DND-41 (cell line): ENCODE results near the gene INHBC.
"Not testable (repeated sequence)": the region's sequence is repeated elsewhere in the genome, so short reads cannot be mapped to it uniquely, and the experiment has no call there.

Source experiments
- ATAC-seq: fragments of 200-7000 bp; cut with Tn5 transposase; 3 replicates; pipeline ENCODE4 v1.9.1; 2021; ENCODE audit warnings: low read depth; ENCODE audit not compliant: insufficient read depth
- DNase-seq: peaks from one replicate; pipeline ENCODE4 v3.0.0-alpha.2; 2020
- H2AFZ ChIP-seq: 2 replicates; pipeline ENCODE4 v1.6.0; 2012; ENCODE audit warnings: low read depth, low read length
- H3K27ac ChIP-seq: 2 replicates; pipeline ENCODE4 v1.5.1; 2012; ENCODE audit warnings: low read length, inconsistent platforms
- H3K27me3 ChIP-seq: fragments of 200-600 bp; sonication (generic); 2 replicates; pipeline ENCODE4 v1.6.0; 2012; ENCODE audit warnings: low read length, mild to moderate bottlenecking, inconsistent platforms; ENCODE audit not compliant: insufficient read depth, poor library complexity
- H3K36me3 ChIP-seq: 2 replicates; pipeline ENCODE4 v1.5.1; 2012; ENCODE audit warnings: low read length, inconsistent platforms; ENCODE audit not compliant: insufficient read depth
- H3K4me1 ChIP-seq: 2 replicates; pipeline ENCODE4 v1.5.1; 2012; ENCODE audit warnings: mild to moderate bottlenecking, low read length; ENCODE audit not compliant: insufficient read depth
- H3K4me2 ChIP-seq: 2 replicates; pipeline ENCODE4 v1.6.0; 2012; ENCODE audit warnings: mild to moderate bottlenecking, moderate library complexity, low read length, inconsistent platforms; ENCODE audit not compliant: insufficient read depth
- H3K4me3 ChIP-seq, 2 experiments: fragments of 200-600 bp in 1 of 2; shearing (Covaris generic) in 1 of 2; 2 replicates each; pipeline ENCODE4 v1.5.1; 2012 to 2016; ENCODE audit warnings: inconsistent platforms in 2 of 2, low read length in 2 of 2, mild to moderate bottlenecking in 2 of 2, low read depth in 1 of 2, moderate library complexity in 1 of 2
- H3K79me2 ChIP-seq: 2 replicates; pipeline ENCODE4 v1.6.0; 2012; ENCODE audit warnings: low read length, inconsistent platforms; ENCODE audit not compliant: insufficient read depth
- H3K9ac ChIP-seq: 2 replicates; pipeline ENCODE4 v1.6.0; 2012; ENCODE audit warnings: low read depth, mild to moderate bottlenecking, inconsistent platforms, low read length, moderate library complexity
- H3K9me3 ChIP-seq: 2 replicates; pipeline ENCODE4 v1.5.1; 2012; ENCODE audit warnings: low read length, moderate library complexity, mild to moderate bottlenecking, inconsistent platforms; ENCODE audit not compliant: insufficient read depth, severe bottlenecking
- H4K20me1 ChIP-seq: 2 replicates; pipeline ENCODE4 v1.6.0; 2012; ENCODE audit warnings: low read length; ENCODE audit not compliant: insufficient read depth
- EZH2 ChIP-seq: IDR thresholded peaks from 3 replicates; pipeline ENCODE4 v1.6.1; 2012; ENCODE audit warnings: borderline replicate concordance, low read depth, mild to moderate bottlenecking, moderate library complexity, low read length, inconsistent platforms; ENCODE audit not compliant: severe bottlenecking
- TF ChIP-seq, protein P1 (sequence below): IDR thresholded peaks from 2 replicates; pipeline ENCODE4 v1.5.1; 2012; ENCODE audit warnings: borderline replicate concordance, low read length, moderate library complexity, mild to moderate bottlenecking; ENCODE audit not compliant: poor library complexity, severe bottlenecking; ENCODE audit errors: extremely low read depth

Gene INHBC

GRCh38 chr12:57397441-57397840 lies 37.1 kb upstream of the INHBC start:
- no peak overlapping the region for H3K9ac ChIP-seq
- H3K79me2 ChIP-seq, result peaks cover 19% of the 10 kb centered on the region; the same call in 1 of the 2 replicates
- H3K36me3 ChIP-seq, result peaks cover 7% of the 10 kb centered on the region; the same call in 1 of the 2 replicates
- H3K27ac ChIP-seq, result no peak overlapping the region
- H4K20me1 ChIP-seq, result no peaks in the 10 kb centered on the region
- no peak for ATAC-seq
- H3K4me2 ChIP-seq, result no peak overlapping the region
- H3K4me3 ChIP-seq, result no peak overlapping the region
- no peak for DNase-seq
- TF ChIP-seq, protein P1, sequence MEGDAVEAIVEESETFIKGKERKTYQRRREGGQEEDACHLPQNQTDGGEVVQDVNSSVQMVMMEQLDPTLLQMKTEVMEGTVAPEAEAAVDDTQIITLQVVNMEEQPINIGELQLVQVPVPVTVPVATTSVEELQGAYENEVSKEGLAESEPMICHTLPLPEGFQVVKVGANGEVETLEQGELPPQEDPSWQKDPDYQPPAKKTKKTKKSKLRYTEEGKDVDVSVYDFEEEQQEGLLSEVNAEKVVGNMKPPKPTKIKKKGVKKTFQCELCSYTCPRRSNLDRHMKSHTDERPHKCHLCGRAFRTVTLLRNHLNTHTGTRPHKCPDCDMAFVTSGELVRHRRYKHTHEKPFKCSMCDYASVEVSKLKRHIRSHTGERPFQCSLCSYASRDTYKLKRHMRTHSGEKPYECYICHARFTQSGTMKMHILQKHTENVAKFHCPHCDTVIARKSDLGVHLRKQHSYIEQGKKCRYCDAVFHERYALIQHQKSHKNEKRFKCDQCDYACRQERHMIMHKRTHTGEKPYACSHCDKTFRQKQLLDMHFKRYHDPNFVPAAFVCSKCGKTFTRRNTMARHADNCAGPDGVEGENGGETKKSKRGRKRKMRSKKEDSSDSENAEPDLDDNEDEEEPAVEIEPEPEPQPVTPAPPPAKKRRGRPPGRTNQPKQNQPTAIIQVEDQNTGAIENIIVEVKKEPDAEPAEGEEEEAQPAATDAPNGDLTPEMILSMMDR, result no peak
- no peak for TF ChIP-seq EZH2
- no peaks in the 10 kb centered on the region for H3K4me1 ChIP-seq
- H3K27me3 ChIP-seq, result no peaks in the 10 kb centered on the region
- no peaks in the 10 kb centered on the region for H3K9me3 ChIP-seq
- H2AFZ ChIP-seq, result no peak overlapping the region

GRCh38 chr12:57399718-57400463 lies 34.7 kb upstream of the INHBC start:
- H3K27me3 ChIP-seq, H2AFZ ChIP-seq, H4K20me1 ChIP-seq, H3K9ac ChIP-seq, H3K4me3 ChIP-seq, H3K36me3 ChIP-seq, H3K27ac ChIP-seq, H3K4me2 ChIP-seq, H3K9me3 ChIP-seq, H3K4me1 ChIP-seq, ATAC-seq, DNase-seq: not testable (repeated sequence)
- H3K79me2 ChIP-seq, result peaks cover 34% of the 10 kb centered on the region

DNA sequence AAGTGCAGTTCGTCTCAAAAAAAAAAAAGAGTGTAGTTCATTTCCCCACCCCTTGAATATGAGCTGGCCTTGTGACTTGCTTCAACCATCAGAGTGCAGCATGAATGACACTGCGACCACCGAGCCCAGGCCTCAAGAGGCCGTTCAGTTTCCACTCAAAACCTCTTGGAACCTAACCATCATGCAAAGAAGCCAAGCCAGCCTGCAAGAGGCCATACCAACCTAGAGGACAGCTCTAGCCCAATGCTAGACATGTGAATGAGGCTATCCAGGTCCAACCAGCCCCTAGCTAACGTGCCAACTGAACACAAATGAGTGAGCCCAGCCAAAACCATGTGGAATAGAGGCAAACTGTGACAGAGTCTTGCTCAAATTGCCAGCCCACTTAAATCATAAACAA lies 33.4 kb upstream of the INHBC start:
- Histone ChIP-seq H3K4me3 (no peak overlapping the region), H3K27ac (no peak overlapping the region), H3K9ac (no peak overlapping the region), H3K4me2 (no peak overlapping the region), H3K79me2 (peaks cover 40% of the 10 kb centered on the region), H3K27me3 (no peaks in the 10 kb centered on the region), H3K36me3 (no peaks in the 10 kb centered on the region), H4K20me1 (no peaks in the 10 kb centered on the region), H2AFZ (no peak overlapping the region), H3K4me1 (no peaks in the 10 kb centered on the region), H3K9me3 (no peaks in the 10 kb centered on the region)
- no peak for ATAC-seq
- TF ChIP-seq, protein P1, result no peak
- TF ChIP-seq EZH2, result no peak
- DNase-seq, result no peak

DNA sequence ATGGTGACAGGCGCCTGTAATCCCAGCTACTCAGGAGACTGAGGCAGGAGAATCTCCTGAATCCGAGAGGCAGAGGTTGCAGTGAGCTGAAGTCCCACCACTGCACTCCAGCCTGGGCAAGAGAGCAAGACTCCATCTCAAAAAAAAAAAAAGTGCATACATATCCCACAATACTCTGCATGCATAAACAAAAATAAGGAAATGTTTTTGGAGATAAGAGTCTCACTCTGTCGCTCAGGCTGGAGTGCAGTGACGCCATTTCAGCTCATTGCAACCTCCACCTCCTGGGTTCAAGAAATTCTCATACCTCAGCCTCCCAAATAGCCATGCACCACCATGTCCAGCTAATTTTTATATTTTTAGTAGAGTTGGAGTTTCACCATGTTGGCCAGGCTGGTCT lies 32.4 kb upstream of the INHBC start:
- not testable (repeated sequence) for H3K36me3 ChIP-seq, H3K27me3 ChIP-seq, H4K20me1 ChIP-seq, H3K9ac ChIP-seq, H3K9me3 ChIP-seq, H3K4me1 ChIP-seq, H3K4me2 ChIP-seq, ATAC-seq, H2AFZ ChIP-seq, DNase-seq, H3K4me3 ChIP-seq, H3K27ac ChIP-seq
- H3K79me2 ChIP-seq, result peaks cover 37% of the 10 kb centered on the region
